HG03439 (cell line): ENCODE measurements around the gene KCNC1.

ENCODE experiments used
- ATAC-seq: cut with Tn5 transposase; IDR thresholded peaks from one replicate; pipeline ENCODE4 v1.9.1; 2021; ENCODE audit warnings: mild to moderate bottlenecking, moderate library complexity; ENCODE audit not compliant: unreplicated experiment

KCNC1 gene

GRCh38 chr11:17714356-17714854 lies 20.2 kb upstream of the KCNC1 start:
- no peak for ATAC-seq

- no peak for ATAC-seq
These were observed 19.7 kb upstream of the KCNC1 start for GRCh38 chr11:17714870-17715269.

GRCh38 chr11:17716807-17717206 lies 17.8 kb upstream of the KCNC1 start:
- ATAC-seq, result no peak

GRCh38 chr11:17718015-17718414 lies 16.6 kb upstream of the KCNC1 start:
- ATAC-seq, result no peak

GRCh38 chr11:17718510-17718962 lies 16.0 kb upstream of the KCNC1 start:
- no peak for ATAC-seq

GRCh38 chr11:17719028-17719937 lies 15.3 kb upstream of the KCNC1 start, which contains the start of gene MYOD1:
Gene MYOD1 (plus strand): TSS chr11:17719571. CDS start chr11:17719783, 212 bp downstream.
- ATAC-seq, result no peak

GRCh38 chr11:17719938-17720795 lies 14.4 kb upstream of the KCNC1 start:
- no peak for ATAC-seq

GRCh38 chr11:17720796-17721171 lies 13.8 kb upstream of the KCNC1 start:
- ATAC-seq, result no peak

- no peak for ATAC-seq
These were observed 13.2 kb upstream of the KCNC1 start for GRCh38 chr11:17721242-17721999.

- ATAC-seq, result no peak
These were observed 12.5 kb upstream of the KCNC1 start for GRCh38 chr11:17722000-17722643.

GRCh38 chr11:17724020-17724908 lies 10.3 kb upstream of the KCNC1 start:
- ATAC-seq, result no peak

- no peak for ATAC-seq
These were observed 9.4 kb upstream of the KCNC1 start for GRCh38 chr11:17725174-17725573.

GRCh38 chr11:17730137-17730536 lies 4.4 kb upstream of the KCNC1 start:
- ATAC-seq, result no peak

- no peak for ATAC-seq
These were observed 3.7 kb upstream of the KCNC1 start for GRCh38 chr11:17730608-17731462.

GRCh38 chr11:17733261-17733660 lies 1.3 kb upstream of the KCNC1 start:
- ATAC-seq, result no peak

- no peak for ATAC-seq
These were observed 621 bp downstream of the KCNC1 start for GRCh38 chr11:17734986-17735817.

- ATAC-seq, result no peak
These were observed 1.4 kb downstream of the KCNC1 start for GRCh38 chr11:17735818-17736578.
